DND-41 (cell line): ENCODE results near the gene CENPP.
"Not testable (repeated sequence)": the region's sequence is repeated elsewhere in the genome, so short reads cannot be mapped to it uniquely, and the experiment has no call there.

ENCODE experiments used
- ATAC-seq: fragments of 200-7000 bp; cut with Tn5 transposase; 3 replicates; pipeline ENCODE4 v1.9.1; 2021; ENCODE audit warnings: low read depth; ENCODE audit not compliant: insufficient read depth
- DNase-seq: peaks from one replicate; pipeline ENCODE4 v3.0.0-alpha.2; 2020
- H2AFZ ChIP-seq: 2 replicates; pipeline ENCODE4 v1.6.0; 2012; ENCODE audit warnings: low read depth, low read length
- H3K27ac ChIP-seq: 2 replicates; pipeline ENCODE4 v1.5.1; 2012; ENCODE audit warnings: low read length, inconsistent platforms
- H3K27me3 ChIP-seq: fragments of 200-600 bp; sonication (generic); 2 replicates; pipeline ENCODE4 v1.6.0; 2012; ENCODE audit warnings: low read length, mild to moderate bottlenecking, inconsistent platforms; ENCODE audit not compliant: insufficient read depth, poor library complexity
- H3K36me3 ChIP-seq: 2 replicates; pipeline ENCODE4 v1.5.1; 2012; ENCODE audit warnings: low read length, inconsistent platforms; ENCODE audit not compliant: insufficient read depth
- H3K4me1 ChIP-seq: 2 replicates; pipeline ENCODE4 v1.5.1; 2012; ENCODE audit warnings: mild to moderate bottlenecking, low read length; ENCODE audit not compliant: insufficient read depth
- H3K4me2 ChIP-seq: 2 replicates; pipeline ENCODE4 v1.6.0; 2012; ENCODE audit warnings: mild to moderate bottlenecking, moderate library complexity, low read length, inconsistent platforms; ENCODE audit not compliant: insufficient read depth
- H3K4me3 ChIP-seq, 2 experiments: fragments of 200-600 bp in 1 of 2; shearing (Covaris generic) in 1 of 2; 2 replicates each; pipeline ENCODE4 v1.5.1; 2012 to 2016; ENCODE audit warnings: inconsistent platforms in 2 of 2, low read length in 2 of 2, mild to moderate bottlenecking in 2 of 2, low read depth in 1 of 2, moderate library complexity in 1 of 2
- H3K79me2 ChIP-seq: 2 replicates; pipeline ENCODE4 v1.6.0; 2012; ENCODE audit warnings: low read length, inconsistent platforms; ENCODE audit not compliant: insufficient read depth
- H3K9ac ChIP-seq: 2 replicates; pipeline ENCODE4 v1.6.0; 2012; ENCODE audit warnings: low read depth, mild to moderate bottlenecking, inconsistent platforms, low read length, moderate library complexity
- H3K9me3 ChIP-seq: 2 replicates; pipeline ENCODE4 v1.5.1; 2012; ENCODE audit warnings: low read length, moderate library complexity, mild to moderate bottlenecking, inconsistent platforms; ENCODE audit not compliant: insufficient read depth, severe bottlenecking
- H4K20me1 ChIP-seq: 2 replicates; pipeline ENCODE4 v1.6.0; 2012; ENCODE audit warnings: low read length; ENCODE audit not compliant: insufficient read depth
- EZH2 ChIP-seq: IDR thresholded peaks from 3 replicates; pipeline ENCODE4 v1.6.1; 2012; ENCODE audit warnings: borderline replicate concordance, low read depth, mild to moderate bottlenecking, moderate library complexity, low read length, inconsistent platforms; ENCODE audit not compliant: severe bottlenecking
- TF ChIP-seq, protein P1 (sequence below): IDR thresholded peaks from 2 replicates; pipeline ENCODE4 v1.5.1; 2012; ENCODE audit warnings: borderline replicate concordance, low read length, moderate library complexity, mild to moderate bottlenecking; ENCODE audit not compliant: poor library complexity, severe bottlenecking; ENCODE audit errors: extremely low read depth

Gene CENPP

DNA sequence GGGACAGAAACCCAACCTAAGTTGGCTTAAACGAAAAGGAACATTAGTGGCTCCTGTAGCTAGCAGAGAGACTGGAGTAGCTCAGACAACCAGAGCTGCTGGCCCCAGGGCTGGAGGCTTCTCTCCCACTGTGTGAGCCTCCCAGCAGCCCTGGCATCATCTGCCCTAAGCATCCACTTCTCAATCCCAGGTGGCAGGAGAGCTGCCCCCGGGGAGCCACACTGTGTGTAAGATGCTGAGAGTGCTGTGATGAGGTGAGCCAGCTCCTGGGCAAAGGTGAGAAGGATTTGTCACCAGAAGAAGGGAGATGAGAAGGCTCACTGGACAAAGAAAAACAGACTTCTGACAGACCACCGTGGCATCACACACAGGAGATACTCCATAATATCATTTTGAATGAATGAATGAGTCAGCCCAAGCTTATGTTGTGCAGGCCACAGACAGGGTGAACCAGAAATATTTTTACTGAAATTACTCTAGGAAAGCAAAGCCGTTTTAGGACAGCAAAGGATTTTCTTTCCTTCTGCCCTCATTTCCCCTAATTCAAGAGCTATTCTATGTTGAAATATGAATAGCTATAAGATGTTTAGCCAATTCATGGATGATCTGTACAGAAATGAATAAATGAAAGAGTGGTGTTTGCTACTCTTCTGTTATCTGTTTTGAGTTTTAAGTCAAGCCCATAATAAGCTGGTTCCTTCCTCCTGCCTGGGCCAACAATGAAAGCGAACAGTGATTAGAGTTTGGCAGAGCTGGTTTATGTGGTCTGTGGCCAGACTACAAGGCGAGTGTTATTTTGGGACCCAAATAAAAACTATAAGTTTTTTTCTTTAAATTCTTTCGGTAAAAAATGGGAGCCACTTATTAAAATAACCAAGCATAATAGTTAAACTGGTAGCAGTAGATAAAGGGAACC lies 267.5 kb downstream of the CENPP start:
- ATAC-seq (no peak), DNase-seq (no peak)
- no peaks in the 10 kb centered on the region for H3K36me3 ChIP-seq
- H3K4me1 ChIP-seq = no peaks in the 10 kb centered on the region
- no peaks in the 10 kb centered on the region for H3K9me3 ChIP-seq
- no peaks in the 10 kb centered on the region for H4K20me1 ChIP-seq
- no peak overlapping the region for H3K9ac ChIP-seq
- H3K79me2 ChIP-seq = no peaks in the 10 kb centered on the region
- no peak overlapping the region for H3K4me3 ChIP-seq
- no peaks in the 10 kb centered on the region for H3K27me3 ChIP-seq
- no peak overlapping the region for H3K4me2 ChIP-seq
- no peak overlapping the region for H3K27ac ChIP-seq
- TF ChIP-seq, protein P1, sequence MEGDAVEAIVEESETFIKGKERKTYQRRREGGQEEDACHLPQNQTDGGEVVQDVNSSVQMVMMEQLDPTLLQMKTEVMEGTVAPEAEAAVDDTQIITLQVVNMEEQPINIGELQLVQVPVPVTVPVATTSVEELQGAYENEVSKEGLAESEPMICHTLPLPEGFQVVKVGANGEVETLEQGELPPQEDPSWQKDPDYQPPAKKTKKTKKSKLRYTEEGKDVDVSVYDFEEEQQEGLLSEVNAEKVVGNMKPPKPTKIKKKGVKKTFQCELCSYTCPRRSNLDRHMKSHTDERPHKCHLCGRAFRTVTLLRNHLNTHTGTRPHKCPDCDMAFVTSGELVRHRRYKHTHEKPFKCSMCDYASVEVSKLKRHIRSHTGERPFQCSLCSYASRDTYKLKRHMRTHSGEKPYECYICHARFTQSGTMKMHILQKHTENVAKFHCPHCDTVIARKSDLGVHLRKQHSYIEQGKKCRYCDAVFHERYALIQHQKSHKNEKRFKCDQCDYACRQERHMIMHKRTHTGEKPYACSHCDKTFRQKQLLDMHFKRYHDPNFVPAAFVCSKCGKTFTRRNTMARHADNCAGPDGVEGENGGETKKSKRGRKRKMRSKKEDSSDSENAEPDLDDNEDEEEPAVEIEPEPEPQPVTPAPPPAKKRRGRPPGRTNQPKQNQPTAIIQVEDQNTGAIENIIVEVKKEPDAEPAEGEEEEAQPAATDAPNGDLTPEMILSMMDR = no peak
- no peak for TF ChIP-seq EZH2
- no peak overlapping the region for H2AFZ ChIP-seq

DNA sequence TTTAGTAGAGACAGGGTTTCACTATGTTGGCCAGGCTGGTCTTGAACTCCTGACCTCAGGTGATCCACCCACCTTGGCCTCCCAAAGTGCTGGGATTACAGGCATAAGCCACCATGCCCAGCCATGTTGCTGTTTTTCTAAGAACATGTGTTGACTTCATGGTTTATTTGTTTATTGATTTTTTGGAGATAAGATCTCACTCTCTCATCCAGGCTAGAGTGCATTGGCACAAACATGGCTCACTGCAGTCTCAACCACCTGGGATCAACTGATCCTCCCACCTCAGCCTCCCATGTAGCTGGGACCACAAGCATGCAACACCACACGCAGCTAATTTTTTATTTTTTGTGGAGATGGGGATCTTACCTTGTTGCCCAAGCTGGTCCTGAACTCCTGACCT lies 269.3 kb downstream of the CENPP start:
- not testable (repeated sequence) for H3K4me2 ChIP-seq, ATAC-seq, H3K9ac ChIP-seq, H3K27ac ChIP-seq, H3K4me1 ChIP-seq, H3K9me3 ChIP-seq, H4K20me1 ChIP-seq, H3K36me3 ChIP-seq, DNase-seq, H2AFZ ChIP-seq, H3K27me3 ChIP-seq, H3K4me3 ChIP-seq, H3K79me2 ChIP-seq

DNA sequence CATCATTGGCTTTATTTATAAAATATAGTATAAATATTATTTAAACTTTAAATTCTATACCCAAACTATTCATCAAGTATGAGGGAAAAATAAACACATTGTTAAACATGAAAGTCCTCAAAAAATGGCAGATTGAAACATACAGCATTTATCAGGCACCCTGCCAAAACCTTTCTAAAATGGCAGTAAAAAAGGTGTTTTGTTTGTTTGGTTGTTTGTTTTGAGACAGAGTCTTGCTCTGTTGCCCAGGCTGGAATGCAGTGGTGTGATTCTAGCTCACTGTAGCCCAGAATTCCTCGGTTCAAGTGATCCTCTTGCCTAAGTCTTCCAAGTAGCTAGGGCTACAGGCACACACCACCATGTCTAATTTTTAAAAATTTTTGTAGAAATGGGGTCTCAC lies 270.2 kb downstream of the CENPP start:
- no peak overlapping the region for H3K4me3 ChIP-seq

DNA sequence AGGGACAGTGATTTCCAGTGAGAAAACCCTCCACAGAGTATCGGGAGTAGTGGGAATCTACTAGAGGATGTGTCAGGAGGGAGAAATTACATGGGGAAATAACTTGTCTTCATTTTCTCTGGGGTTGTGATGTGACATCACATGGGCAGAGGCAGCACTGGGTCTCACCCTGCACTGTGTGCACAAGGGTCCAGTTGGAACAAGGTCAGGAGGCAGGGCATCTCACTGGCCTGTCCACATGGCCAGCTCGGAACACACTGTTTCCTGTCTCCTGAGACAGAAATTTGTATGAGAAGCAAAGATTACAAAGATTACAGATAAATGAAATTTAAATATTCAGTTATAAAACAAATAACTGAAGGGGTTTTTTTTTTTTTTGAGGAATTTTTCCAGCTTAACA lies 272.6 kb downstream of the CENPP start:
- Histone ChIP-seq H3K27ac (no peak overlapping the region), H3K9me3 (peaks cover under 1% of the 10 kb centered on the region), H2AFZ (no peak overlapping the region), H3K4me1 (no peaks in the 10 kb centered on the region), H3K9ac (no peak overlapping the region), H3K36me3 (no peaks in the 10 kb centered on the region), H3K27me3 (no peaks in the 10 kb centered on the region), H3K4me2 (no peak overlapping the region), H3K4me3 (no peak overlapping the region), H4K20me1 (no peaks in the 10 kb centered on the region), H3K79me2 (no peaks in the 10 kb centered on the region)
- no peak for ATAC-seq
- TF ChIP-seq, protein P1 = no peak
- TF ChIP-seq EZH2 = no peak
- no peak for DNase-seq

More for the DNA sequence above, 270.2 kb downstream of the CENPP start:
- H3K4me2 ChIP-seq = no peak overlapping the region
- ATAC-seq = no peak
- H3K9ac ChIP-seq = no peak overlapping the region
- H3K27me3 ChIP-seq = no peaks in the 10 kb centered on the region
- no peak overlapping the region for H3K27ac ChIP-seq
- TF ChIP-seq, protein P1 = no peak
- TF ChIP-seq EZH2 = no peak
- H3K36me3 ChIP-seq = no peaks in the 10 kb centered on the region
- H2AFZ ChIP-seq = no peak overlapping the region
- no peaks in the 10 kb centered on the region for H3K9me3 ChIP-seq
- no peaks in the 10 kb centered on the region for H3K79me2 ChIP-seq
- no peaks in the 10 kb centered on the region for H4K20me1 ChIP-seq
- no peaks in the 10 kb centered on the region for H3K4me1 ChIP-seq
- no peak for DNase-seq
